ENCODE data around the gene MPG.

Gene MPG

GRCh38 chr16:50769-51591, 27.0 kb upstream of the MPG start:
- no peak for DNase-seq

DNA sequence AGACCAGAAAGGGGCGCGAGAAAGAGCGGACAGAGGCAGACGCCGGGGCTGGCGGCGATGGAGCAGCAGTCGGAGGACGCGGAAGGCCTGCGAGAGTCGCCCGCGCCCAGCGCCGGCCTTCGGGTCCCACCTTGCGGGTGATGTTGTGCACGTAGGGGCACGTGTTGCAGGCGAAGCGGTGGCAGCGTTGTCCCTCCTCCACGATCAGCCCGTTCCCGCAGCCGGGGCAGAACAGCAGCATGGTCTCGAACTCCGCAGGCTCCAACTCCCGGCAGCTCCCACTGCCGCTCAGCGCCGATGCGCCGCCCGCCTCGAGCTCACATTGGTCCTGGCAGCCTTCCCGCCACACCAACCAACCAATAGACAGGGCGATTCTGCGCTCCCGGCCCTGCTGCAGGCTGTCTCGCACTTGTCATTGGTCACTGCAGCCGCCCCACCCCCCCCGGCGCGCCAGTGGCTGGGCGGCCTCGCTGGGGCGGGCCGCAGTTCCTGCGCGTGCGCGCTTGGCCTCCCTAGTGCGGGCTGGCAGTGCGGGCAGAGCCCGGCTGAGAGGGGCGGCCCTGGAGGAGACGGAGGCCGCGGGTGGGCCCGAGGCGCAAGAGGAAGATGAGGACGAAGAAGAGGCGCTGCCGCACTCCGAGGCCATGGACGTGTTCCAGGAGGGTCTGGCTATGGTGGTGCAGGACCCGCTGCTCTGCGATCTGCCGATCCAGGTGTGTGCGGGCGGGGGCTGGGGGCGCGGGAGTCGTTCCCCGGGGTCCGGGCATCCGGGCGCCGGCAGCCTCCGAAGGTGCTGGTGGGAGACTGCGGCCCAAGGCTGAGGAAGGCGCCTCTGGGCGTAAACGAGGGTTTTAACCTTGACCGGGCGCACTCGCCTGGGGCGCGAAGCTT, 24.4 kb upstream of the MPG start, which contains the start of the genes POLR3K and SNRNP25:
Gene POLR3K (minus strand): TSS at position 263 of the 891 bp plus-strand sequence. CDS start 22 bp downstream, at position 241.
Gene SNRNP25 (plus strand): TSS at position 483 of the 891 bp plus-strand sequence. CDS start 189 bp downstream, at position 672.
- peak; percentile 97 for DNase-seq

DNA sequence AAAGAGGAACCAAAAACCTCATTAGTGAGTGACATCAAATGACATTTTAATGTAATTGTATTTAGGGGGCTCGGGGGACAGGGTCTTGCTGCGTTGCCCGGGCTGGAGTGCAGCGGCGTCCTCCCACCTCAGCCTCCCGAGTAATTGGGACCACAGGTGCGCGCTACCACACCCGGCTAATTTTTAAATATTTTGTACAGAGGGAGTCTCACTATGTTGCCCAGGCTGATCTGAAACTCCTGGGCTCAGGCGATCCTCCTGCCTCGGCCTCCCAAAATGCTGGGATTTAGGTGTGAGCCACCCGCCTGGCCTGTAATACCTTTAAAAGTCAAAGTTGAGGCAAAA, 23.8 kb upstream of the MPG start:
- DNase-seq: no peak

DNA sequence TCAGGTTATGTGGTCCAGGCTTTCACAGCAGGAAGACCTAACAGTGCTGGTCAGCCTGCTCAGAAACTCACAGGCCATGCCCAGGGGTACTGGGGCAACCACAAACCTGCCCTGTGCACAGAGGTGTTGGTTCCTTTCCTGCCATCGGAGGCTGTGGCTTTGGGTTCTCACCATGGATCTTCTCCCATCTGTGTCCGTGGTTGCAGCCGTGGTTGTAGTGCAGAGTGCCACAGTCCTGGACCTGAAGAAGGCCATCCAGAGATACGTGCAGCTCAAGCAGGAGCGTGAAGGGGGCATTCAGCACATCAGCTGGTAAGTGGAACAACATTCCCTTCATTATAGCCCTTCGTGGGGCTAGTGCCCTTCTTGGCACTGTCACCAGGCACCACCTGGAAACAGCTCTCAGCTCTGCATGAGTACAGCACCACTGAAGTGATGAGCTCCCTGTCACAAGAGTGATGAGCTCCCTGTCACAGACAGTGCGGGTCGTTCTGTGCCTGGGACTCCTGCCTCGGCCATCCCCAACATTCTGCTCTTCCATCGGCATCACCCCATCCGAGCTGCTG, 22.4 kb upstream of the MPG start:
- DNase-seq: no peak

- DNase-seq: no peak
Observed at GRCh38 chr16:56231-56927, 21.6 kb upstream of the MPG start.

- DNase-seq: no peak
Observed at GRCh38 chr16:57711-58110, 20.3 kb upstream of the MPG start.

- DNase-seq: no peak
Observed at GRCh38 chr16:58491-59439, 19.3 kb upstream of the MPG start.

GRCh38 chr16:59440-60059, 18.5 kb upstream of the MPG start:
- no peak for DNase-seq

DNA sequence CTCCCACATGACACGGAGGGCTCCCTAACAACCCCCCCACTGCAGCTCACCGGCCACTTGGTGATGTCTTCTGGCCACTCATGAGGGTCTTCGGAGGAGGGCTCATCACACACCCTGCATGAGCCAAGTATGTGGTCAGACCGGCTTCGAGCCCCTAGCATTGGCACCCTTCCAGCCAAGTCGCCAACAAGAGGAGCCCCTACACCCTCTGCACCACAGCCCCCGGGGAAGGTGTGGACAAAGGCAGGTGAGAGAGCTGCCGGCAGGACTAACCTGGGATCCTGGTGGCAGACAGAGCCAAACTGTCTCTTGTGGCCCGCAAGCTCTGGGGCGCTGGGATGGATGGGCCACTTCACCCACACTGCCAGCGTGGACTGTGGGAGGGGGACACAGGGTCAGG, 17.9 kb upstream of the MPG start:
- DNase-seq: no peak

- DNase-seq: no peak
Observed at GRCh38 chr16:60929-61878, 16.8 kb upstream of the MPG start.

GRCh38 chr16:61879-62281, 16.1 kb upstream of the MPG start:
- DNase-seq: no peak

DNA sequence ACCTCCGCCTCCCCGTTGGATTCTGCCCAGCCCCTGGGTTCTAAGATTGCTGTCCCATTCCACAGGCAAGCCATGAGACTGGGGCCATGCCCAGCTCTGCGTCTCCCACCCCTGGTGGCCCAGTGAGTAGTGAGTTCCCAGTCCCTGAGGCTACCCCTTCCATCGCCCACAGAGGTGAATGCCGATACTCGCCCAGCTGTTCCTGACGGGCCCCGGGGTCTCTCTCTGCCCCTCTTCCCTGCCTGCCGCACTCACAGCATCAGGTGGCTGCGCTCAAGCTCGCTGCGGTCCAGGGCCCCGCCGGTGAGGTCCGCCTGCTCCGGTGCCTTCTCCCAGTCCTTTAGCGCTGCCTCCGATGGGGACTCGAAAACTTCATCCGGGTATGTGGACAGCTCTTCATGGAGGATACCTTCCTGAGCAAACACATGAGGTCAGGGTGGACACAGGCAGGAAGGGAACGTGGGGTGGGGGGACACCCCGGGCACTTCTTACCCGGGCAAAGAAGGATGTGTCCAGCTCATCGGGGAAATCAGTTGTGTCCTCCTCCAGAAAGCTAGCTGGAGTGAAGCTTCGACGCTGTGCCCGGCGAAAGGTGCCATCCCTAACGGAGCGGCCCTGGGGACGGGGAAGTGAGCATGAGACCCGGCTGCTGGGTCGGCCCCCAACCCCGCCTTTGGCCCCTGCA, 15.6 kb upstream of the MPG start:
- no peak for DNase-seq

- no peak for DNase-seq
Observed at GRCh38 chr16:62968-63391, 15.0 kb upstream of the MPG start.

GRCh38 chr16:63466-63865, 14.6 kb upstream of the MPG start:
- DNase-seq: no peak

DNA sequence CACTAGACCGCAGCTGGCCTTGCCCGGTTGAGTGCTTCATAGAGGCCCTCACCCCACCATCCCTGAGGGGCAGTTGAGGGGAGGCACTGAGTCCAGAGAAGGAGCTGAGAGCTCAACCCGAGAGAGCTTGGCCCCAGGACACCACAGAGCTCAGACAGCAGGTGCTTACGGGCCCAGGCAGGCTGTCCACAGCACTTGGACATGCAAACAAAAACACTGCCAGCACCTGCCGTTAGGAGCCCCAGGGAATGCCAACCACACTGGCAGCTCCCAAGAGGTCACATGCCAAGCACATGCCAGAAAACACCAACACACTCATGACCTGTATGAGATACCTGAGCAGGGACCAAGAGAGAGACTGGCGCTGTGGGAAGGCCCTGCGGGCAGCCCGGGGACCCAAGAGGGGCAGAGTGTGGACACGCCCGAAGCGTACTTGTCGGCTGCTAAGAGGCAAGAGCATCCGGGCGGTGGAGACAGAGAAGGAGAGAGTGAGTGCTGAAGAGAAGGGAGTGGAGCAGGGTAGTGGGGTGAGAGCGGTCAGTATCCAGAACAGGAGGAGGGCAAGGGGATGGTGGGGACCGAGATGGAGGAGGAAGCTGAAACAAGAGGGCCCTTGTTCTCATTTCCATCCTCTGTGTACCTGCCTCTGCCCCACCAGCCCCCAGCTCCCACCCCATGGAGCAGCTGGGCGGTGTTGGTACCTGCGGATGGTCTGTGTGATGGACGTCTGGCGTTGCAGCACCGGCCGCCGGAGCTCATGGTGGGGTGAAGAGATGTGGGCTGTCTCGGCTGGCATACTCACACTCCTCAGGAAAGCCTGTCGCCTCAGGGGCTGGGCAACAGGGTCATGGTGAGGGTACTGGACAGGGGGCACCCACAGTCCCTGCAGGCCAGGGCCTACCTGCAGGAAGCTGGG, 13.8 kb upstream of the MPG start:
- no peak for DNase-seq

- no peak for DNase-seq
Observed at GRCh38 chr16:64914-65255, 13.1 kb upstream of the MPG start.

DNA sequence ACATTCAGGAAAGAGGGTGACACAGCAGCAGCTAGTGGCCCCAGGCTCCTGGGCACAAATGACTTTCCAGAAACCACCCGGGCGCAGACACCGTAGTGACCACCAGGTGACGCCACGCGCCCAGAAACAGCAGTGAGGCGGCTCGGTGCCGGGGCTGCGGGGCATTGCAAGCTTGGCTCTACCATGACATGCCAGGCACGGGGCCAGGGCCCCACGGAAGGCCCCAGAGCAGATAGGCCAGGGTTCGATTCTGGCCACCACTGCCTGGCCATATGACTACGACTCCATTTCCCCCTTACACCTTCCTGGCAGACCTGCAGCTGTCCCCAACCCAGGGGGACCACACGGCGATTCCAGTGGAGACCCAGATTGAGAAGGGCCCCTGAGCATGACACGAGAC, 12.3 kb upstream of the MPG start:
- DNase-seq: peak; percentile 97
